Pancreas (tissue), 10 donors: ENCODE measurements around the gene FRMD5. TPM values are rescaled to one million over a fixed set of nuclear protein-coding genes. Genes with fewer than 3 reads are reported as not detected.

Source experiments
- ATAC-seq, 4 donors: fragments of 200-7000 bp; cut with Tn5 transposase; one replicate each; pipeline versions ENCODE4 v1.8.0 to v1.9.1; 2020; ENCODE audit warnings: mild to moderate bottlenecking in 4 of 4, moderate library complexity in 4 of 4
- DNase-seq, 6 donors: peaks; one replicate each; pipeline ENCODE4 v3.0.0-alpha.2; 2020
- FAIRE-seq: peaks from 2 replicates; lab custom pipeline; 2012; peaks lifted over from hg19 to GRCh38; lab: Jason Lieb, UNC
- H3K27ac ChIP-seq, 4 donors: fragments of 200-600 bp; sonication (generic); 1 replicate in 3 of 4; 2 replicates in 1 of 4; pipeline versions ENCODE4 v1.5.0 to v1.8.0; 2020
- H3K27me3 ChIP-seq, 4 donors: fragments of 200-600 bp; one replicate each; pipeline ENCODE4 v1.8.0; 2021
- H3K36me3 ChIP-seq, 3 donors: fragments of 200-600 bp; sonication (generic) in 1 of 3; one replicate each; pipeline versions ENCODE4 v1.5.0 to v1.8.0; 2020 to 2021
- H3K4me1 ChIP-seq, 3 donors: fragments of 200-600 bp; one replicate each; pipeline ENCODE4 v1.8.0; 2021
- H3K4me3 ChIP-seq, 4 donors: fragments of 200-600 bp; sonication (generic) in 2 of 4; one replicate each; pipeline versions ENCODE4 v1.5.0 to v1.8.0; 2020 to 2021
- H3K9me3 ChIP-seq, 4 donors: fragments of 200-600 bp; one replicate each; pipeline ENCODE4 v1.8.0; 2021
- CTCF ChIP-seq, 4 donors: fragments of 200-600 bp; sonication (generic) in 3 of 4; IDR thresholded peaks; one replicate each; pipeline versions ENCODE4 v1.5.0 to v1.8.0; 2021; ENCODE audit warnings: antibody characterized with exemption in 4 of 4
- WGBS, 2 donors: extraction: QIAGEN DNeasy Blood & Tissue Kit; methylation state at CpG; one replicate each; pipeline ENCODE4 v1.1.7; 2013; 5-methylcytosine and 5-hydroxymethylcytosine counted together
- intact Hi-C, 3 donors: fragments of 100-400 bp; cut with DNase I; formaldehyde crosslinking; loops; one replicate each; pipeline versions ENCODE4 v1.11.1 to v1.14.2; 2022
- polyA plus RNA-seq, 2 donors: library from polyadenylated mRNA; stranded (reverse); fragments of 200-250 nt; gene quantifications; one replicate each; pipeline ENCODE4 v1.2.3, GENCODE V29; 2013
- total RNA-seq, 6 donors: library from RNA; stranded (reverse); fragmentation: NEBNext Ultra II Directional in 4 of 6; extraction: Animal tissue kit (Norgen Biotek cat#: 25700) in 4 of 6; gene quantifications; one replicate each; pipeline versions ENCODE4 v1.2.1 to v1.2.4, GENCODE V29; 2021 to 2023
- donor health status: healthy with polysubstance abuse.
- donor health status: DM: no; HTN: no; CAD: no; lungs with moderate emphysema.
- donor health status: DM: no; HTN: no; CAD: no.
- donor health status: control.
- donor health status: control.
- donor health status: Bipolar disorder and iron deficiency.
- donor health status: DM: yes; HTN: yes; CAD: no.
- donor health status: DM: no; HTN: no; CAD: no.
- donor health status: DM: no; HTN: no; CAD: no.
- donor health status: DM: yes; HTN: yes; CAD: no.

FRMD5 gene
- total and polyA plus RNA-seq, 8 donors, result 0.04 to 1.5 (median 0.35) TPM; not detected in 1

DNA sequence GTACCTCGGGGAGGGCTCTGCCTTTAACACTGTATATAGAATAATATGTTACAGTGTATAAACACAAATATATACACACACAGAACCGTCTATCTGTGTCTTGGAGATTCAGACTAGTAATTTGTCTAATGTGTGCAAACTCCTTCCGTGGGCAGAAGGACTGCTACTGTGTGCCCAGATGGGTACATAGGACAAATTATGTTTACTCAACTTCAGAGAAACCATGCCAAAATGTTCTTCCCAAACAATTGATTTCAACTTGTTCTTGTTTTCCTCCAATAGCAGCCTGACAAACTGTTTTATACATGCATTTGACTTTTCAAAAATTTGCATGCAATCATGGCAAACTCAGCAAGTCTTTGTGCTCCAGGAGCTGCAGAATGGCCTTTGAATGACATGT lies 97.5 kb downstream of the FRMD5 start:
- TF ChIP-seq CTCF (IDR thresholded peaks at IDR 0.05), result no peak
- no peak for FAIRE-seq
- DNase-seq, result no peak
- 37 to 39% methylated on average over 3 of the region's 3 CpGs for WGBS, 2 donors
- H3K36me3 ChIP-seq, result no peaks in the 10 kb centered on the region
- H3K4me3 ChIP-seq, result no peak overlapping the region
- ATAC-seq, result no peak
- no peaks in the 10 kb centered on the region for H3K27me3 ChIP-seq
- intact Hi-C loops, result no loop called here
- no peaks in the 10 kb centered on the region for H3K9me3 ChIP-seq
- H3K4me1 ChIP-seq, result no peaks in the 10 kb centered on the region
- H3K27ac ChIP-seq, result no peak overlapping the region

DNA sequence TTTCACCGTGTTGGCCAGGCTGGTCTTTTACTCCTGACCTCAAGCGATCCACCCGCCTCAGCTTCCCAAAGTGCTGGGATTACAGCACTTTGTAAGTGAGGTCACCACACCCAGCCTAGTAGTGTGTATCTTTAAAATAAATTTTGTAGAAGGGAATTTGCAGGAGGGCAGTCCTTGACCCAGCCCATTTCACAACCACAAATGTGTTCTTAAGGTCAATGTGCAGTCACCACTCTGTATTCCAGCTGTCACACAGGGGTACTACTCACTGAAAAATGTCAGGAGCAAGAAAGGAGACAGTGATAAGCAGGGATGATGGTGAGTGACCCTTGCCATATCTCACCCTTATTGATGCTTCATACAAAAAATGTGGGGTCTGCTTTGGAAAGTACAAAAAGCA lies 98.5 kb downstream of the FRMD5 start:
- 89 to 90% methylated on average over 3 of the region's 3 CpGs for WGBS, 2 donors
- intact Hi-C loops, result no loop called here
- FAIRE-seq (no peak), DNase-seq (no peak), ATAC-seq (no peak)
- no peaks in the 10 kb centered on the region for H3K9me3 ChIP-seq
- TF ChIP-seq CTCF (IDR thresholded peaks at IDR 0.05), result no peak
- H3K4me3 ChIP-seq, result no peak overlapping the region
- no peaks in the 10 kb centered on the region for H3K4me1 ChIP-seq
- H3K27ac ChIP-seq, result no peak overlapping the region
- no peaks in the 10 kb centered on the region for H3K27me3 ChIP-seq
- H3K36me3 ChIP-seq, result no peaks in the 10 kb centered on the region

DNA sequence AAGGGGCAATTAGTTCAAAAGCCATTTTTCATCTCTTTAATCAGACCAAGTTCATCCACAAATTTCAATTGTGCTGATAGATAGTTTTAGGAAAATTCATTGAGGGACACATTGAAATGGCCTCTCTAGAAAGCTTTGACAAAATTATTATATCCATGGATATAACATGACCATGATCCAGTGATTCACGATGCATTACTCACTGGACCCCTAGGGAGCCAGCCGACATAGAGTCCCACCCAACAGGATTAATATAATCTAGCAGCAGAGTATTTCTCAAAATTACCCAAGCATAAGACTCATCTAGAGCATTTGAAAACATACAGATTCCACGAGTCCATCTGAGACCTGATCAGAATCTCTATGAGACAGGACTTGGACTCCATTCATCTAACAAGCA lies 100.3 kb downstream of the FRMD5 start:
- no peak for FAIRE-seq
- TF ChIP-seq CTCF (IDR thresholded peaks at IDR 0.05), result no peak
- intact Hi-C loops, result no loop called here
- Histone ChIP-seq H3K4me3 (no peak overlapping the region), H3K27ac (no peak overlapping the region), H3K9me3 (no peaks in the 10 kb centered on the region), H3K27me3 (no peaks in the 10 kb centered on the region), H3K4me1 (no peaks in the 10 kb centered on the region), H3K36me3 (no peaks in the 10 kb centered on the region)
- DNase-seq, result no peak
- WGBS, 2 donors, result 73 to 86% methylated on average over 3 of the region's 3 CpGs
- ATAC-seq, result no peak

DNA sequence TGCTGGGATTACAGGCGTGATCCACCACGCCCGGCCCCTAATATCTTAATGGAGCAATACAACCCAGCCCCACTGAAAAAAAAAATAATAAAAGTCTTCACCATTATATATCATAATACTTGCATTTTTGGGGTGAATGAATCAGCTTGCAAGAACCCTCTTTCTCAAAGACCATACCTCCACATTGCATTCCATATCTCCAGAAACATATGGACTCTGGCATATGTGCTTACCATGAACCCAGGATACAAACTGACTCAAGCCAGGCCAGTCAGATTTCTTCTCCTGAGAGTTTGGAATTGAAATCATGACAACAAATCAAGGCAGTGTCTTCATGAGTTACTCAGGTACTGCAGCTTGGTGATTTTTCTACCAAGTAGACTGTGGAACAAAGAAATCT lies 101.2 kb downstream of the FRMD5 start:
- H3K9me3 ChIP-seq, result no peaks in the 10 kb centered on the region
- WGBS, 2 donors, result 95% methylated on average over 3 of the region's 3 CpGs
- no peak overlapping the region for H3K4me3 ChIP-seq
- no peak for TF ChIP-seq CTCF (IDR thresholded peaks at IDR 0.05)
- no peaks in the 10 kb centered on the region for H3K4me1 ChIP-seq
- H3K36me3 ChIP-seq, result no peaks in the 10 kb centered on the region
- ATAC-seq (no peak), DNase-seq (no peak), FAIRE-seq (no peak)
- intact Hi-C loops, result no loop called here
- no peak overlapping the region for H3K27ac ChIP-seq
- no peaks in the 10 kb centered on the region for H3K27me3 ChIP-seq

- intact Hi-C loops, result no loop called here
- Histone ChIP-seq H3K27ac (no peak overlapping the region), H3K36me3 (no peaks in the 10 kb centered on the region), H3K4me3 (no peak overlapping the region), H3K27me3 (no peaks in the 10 kb centered on the region), H3K4me1 (no peaks in the 10 kb centered on the region), H3K9me3 (no peaks in the 10 kb centered on the region)
- ATAC-seq (no peak), FAIRE-seq (no peak), DNase-seq (no peak)
- no peak for TF ChIP-seq CTCF (IDR thresholded peaks at IDR 0.05)
- 26 to 55% methylated on average over 2 of the region's 2 CpGs for WGBS, 2 donors
Measured at GRCh38 chr15:44092221-44092620, 102.8 kb downstream of the FRMD5 start.
